ENCODE results near the gene ARSG.

ARSG gene

DNA sequence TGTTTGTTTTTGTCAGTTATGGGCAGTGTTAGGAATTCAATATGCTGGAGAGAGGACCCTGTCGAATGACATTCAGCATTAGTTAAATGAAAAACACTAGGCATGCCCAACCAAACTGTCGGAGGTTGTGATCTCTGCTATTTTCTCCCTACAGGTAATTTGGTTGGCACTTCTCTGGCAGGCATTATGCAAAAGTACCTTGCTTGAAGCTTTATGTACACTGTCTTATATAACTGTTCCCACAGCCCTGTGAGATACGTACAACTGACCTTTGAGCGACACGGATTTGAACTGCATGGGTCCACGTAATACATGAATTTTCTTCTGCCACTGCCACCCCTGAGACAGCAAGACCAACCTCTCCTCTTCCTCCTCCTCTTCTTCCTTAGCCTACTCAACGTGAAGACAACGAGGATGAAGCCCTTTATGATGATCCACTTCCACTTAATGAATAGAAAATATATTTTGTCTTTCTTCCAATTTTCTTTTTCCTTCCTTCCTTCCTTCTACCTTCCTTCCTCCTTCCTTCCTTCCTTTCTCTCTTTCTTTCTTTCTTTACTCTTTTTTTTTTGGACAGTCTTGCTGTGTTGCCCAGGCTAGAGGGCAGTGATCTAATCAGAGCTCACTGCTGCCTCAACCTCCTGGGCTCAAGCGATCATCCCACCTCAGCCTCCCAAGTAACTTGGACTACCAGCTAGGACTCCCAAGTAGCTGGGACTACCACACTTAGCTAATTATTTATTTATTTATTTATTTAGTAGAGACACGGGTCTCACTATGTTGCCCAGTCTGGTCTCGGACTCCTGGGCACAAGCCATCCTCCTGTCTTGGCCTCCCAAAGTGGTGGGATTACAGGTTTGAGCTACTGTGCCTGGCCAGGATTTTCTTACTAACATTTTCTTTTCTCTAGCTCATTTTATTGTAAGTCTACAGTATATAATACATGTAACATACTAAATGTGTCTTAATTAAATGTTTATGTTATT is 88.7 kb downstream of the ARSG start:
- no peak for DNase-seq

DNA sequence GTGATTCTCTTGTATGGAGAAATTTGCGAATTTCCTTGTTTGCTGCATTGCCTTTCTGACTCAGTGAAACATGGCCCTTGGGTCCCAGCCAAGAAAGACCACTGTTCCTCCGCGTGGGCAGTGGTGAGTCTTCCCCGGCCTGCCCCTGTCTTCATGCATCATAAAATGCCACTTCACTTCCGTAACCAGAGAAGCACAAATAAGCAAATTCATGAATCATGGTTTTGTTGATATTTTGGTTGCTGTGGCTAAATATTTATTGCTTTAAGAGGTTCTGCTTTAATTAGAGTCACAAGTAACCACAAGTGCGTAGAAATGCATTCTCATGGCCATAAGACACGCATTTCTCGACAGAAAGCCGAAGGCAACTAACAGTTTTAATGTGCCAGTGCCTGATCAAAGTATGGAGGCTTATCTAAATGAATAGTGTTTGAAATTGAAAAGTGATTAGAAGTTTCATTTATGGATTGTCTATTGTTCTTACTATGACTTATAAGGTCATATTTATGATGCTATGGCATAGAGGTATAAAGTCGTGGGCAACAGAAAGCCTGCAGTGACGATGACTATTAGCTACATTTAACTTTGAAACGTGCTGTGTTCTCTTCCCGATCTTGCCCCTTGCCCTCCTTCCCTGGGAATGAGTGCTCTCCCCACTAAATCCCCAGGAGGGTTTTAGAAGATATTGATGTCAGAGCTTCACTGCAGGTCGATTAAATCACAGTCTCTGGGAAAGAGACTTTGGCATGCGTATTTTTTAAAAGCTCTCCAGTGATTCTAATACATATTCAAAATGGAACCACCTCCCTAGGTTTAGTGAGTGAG is 90.0 kb downstream of the ARSG start:
- DNase-seq = no peak

DNA sequence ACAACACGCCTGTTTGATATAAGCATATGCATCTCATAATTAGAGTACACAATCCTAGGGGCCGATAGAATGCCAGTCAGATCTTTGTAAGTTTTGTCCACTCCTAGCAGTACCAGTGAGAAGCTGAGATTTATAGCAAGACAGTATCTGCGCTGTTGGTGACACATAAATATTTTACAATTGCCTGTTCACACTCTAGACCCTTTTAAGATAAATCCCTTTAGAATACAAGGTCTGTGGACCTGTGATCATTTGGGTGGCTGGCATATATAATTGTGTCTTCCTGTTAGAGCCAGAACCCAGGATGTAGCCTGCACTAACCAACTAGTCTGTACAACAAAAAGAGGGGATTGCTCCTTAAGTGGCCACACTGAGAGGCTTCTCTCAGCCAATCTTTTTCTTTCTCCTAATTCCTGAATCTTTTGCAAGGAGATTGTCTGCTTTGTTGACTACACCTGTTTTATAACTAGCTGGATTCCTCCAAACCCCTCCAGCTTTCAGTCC is 91.3 kb downstream of the ARSG start:
- DNase-seq = no peak

DNA sequence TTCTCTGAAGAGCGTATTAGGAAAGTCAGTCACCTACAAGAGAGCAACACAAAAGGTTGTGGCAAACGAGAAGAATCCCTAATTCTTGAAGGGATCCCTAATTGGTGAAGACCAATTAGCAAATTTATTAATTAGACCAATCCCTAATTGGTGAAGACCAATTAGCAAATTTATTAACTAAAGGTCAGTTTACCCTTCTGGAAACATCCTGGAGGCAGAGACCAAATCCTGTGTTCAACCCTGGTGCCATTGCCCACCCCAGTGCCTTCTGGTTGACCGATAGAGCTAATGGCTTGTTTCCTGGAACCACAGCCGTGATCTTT is 91.8 kb downstream of the ARSG start:
- DNase-seq = no peak

DNA sequence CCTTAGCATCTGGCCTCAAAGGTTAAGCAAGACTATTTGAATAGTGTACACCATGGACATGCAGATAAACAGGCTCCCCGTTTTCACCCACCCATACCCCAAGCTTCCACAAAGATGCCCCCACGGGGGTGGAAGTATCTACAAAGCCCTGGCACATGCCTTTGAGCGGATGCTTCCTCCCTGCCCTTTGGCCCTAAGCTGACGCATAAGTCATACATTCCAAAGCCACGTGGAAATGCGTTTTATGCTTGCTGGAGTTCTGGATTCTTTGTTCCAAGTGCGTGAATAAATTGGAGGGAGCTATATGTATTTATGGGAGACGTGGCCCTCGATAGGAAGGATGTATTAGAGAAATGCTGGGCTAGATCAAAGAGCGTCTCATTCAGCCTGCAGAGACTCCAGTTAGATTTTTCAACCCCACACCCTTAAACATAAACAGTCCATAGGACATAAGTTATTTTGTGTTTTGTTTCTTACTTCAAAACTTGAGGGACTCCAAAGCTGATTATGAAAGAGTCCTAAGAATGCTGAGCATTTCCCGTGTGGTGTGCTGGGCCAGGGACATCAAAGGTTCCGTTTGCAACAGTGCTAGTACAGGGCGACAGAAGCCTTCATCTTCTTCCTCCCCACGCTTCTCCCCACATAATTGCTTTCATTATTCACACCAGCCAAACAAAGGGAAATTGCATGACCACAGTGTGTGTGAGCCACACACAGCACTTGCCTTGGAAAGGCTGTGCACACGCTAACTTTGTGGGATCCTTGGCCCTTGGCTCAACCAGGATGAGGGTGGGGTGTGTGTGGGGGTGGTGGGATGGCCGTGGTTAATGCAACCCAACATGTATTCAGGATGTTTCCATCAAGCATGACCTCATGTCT is 92.4 kb downstream of the ARSG start:
- DNase-seq = peak; percentile 71 to 74

DNA sequence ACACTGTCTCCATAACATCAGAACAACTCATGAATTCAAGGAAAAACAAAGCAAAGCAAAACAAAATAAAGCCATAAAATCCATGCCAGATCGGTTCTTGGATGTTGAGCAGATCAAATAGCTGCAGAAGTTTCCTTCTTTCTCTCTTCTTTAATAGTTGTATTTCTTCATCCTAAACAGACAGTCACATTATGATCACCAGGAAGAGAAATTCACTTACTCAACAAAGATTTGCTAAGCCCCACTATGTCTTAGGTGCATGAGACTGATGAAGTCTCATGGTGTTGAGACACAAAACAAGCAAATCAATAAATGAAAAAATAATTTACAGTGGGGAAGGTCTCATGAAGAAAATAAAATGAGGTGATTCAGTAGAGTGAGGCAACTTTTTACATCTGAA is 93.2 kb downstream of the ARSG start:
- DNase-seq = no peak

DNA sequence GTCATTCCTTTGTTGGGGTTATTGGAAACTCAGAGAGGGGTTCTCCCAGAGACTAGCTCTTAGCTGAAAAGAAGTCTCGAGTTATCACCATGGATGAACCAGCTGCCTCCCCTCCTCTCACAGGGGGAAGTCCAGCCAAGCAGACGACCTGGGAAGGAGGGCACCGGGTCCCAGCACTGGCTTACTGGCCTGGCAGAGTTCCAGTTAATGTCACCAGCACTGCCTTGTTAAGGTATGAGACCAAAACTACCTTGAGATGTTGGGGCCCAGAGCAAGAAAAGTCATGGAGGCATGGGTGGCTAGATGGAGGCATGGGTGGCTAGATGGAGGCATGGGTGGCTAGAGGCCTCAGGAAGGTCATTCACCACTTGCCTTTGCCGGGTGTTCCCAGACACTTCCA is 93.6 kb downstream of the ARSG start:
- DNase-seq = no peak

DNA sequence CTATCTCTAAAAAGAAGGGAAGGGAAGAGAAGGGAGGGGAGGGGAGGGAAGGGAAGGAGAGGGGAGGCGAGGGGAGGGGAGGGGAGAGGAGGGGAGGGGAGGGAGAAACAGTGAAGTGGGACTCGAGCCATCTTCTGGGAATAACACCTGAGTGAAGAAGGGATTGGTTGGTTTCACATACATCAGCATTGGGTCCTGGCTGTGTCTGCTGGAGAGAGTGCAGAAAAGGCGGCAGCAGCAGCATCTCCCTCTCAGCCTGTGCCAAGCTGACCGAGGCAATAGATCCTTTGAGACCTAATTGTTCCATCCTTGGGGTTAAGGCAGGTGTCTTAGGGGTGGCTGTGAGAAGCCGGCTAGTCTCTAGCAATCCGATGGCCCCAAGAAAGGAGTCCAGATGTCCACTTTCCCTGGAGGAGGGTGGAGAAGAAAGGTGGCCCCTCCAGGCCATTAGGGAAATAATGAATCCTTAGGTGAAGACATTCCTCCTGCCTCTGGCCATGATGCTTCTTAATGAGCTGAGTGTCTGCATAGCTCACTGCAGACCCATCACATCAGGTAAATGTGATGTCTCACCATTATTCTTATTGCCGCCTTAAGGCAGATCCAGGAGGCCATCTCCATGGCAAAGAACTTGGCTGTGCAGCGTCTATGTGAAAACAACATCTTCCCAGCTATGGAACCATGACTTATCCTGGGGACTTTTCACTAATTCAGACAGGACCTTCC is 94.4 kb downstream of the ARSG start:
- no peak for DNase-seq

DNA sequence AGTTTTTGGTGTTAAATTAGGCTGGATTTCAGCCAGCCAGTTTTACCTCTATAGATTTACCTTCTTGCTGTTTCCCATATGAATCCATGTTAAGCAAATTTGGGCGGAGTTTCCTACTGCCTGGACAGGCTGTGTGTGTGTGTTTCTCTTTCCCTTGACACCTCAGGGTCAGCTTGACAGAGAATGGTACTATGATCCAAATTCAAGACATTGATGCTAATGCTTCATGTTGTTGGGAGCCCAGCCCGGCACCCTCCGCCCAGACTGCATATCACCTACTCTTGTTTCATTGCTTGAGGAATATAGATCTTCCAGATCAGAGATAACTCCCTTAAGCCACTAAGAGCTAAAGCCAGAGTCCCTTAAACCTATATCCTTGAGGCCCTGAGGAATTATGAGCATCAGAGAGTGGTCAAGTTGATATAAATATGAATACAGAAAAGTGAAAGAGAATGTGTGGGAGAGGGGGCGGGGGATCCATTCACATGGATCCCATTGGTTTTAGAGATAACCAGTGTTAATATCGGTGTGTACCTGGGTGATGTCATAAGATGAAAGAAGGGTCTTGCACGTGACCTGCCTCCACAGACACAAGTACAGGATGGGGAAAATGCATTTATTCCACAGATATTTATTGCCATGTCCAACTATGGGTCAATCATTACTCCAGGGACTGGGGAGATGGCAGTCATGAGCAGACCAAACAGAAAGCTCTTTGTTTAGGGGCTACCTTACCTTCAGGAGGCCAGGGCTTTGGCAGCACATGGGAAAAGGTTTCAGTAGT is 96.3 kb downstream of the ARSG start:
- DNase-seq = no peak

DNA sequence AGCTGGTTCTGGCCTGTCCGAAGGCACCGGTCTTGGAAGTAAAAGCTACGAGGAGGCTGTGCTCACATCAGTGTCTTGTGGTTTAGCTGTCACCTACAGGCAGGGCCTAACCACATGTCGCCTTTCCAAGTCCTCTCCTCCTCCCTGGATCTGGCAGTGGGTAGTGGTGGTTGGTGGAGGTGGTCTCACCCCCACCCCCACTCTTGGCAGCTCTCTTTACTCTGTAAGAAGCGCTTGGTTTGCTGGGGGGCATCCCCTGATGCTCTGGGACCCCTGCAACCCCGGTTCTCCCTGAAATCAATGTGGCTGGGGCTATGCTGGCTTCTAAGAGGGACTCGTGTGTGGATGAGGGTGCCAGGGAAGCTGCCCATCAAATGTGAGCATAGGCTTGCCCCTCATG is 97.7 kb downstream of the ARSG start:
- DNase-seq = no peak

DNA sequence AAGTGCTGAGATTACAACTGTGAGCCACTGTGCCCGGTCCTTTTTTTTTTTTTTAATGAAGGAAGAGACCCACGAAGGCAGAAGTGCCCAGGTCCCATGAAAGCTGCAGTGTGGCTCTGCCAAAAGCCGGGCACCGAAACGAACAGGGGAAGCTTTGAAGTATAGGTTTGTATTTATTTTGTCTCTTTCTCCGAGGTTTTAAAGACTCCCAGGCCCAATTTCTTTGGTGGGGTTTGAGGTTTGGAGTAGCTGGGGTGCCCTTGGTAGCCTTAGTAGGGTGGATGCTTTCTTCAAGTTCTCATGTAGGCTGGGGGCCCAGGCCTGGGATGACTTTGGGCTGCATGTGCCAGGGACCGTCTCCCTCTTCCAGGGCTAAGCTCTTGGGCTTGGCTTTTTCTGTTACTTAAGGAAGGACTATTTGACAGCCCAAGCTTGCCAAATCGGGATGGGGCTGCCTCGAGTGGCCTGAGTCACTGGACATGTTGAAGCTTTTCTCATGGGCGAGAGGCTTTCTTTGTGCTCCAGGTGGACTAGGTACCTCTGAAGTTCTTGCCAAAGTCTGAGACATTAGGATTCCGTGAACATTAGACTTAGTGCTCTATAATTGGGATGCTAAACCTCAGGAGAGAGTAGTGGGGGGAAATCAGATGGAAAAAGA is 99.7 kb downstream of the ARSG start:
- DNase-seq = no peak

DNA sequence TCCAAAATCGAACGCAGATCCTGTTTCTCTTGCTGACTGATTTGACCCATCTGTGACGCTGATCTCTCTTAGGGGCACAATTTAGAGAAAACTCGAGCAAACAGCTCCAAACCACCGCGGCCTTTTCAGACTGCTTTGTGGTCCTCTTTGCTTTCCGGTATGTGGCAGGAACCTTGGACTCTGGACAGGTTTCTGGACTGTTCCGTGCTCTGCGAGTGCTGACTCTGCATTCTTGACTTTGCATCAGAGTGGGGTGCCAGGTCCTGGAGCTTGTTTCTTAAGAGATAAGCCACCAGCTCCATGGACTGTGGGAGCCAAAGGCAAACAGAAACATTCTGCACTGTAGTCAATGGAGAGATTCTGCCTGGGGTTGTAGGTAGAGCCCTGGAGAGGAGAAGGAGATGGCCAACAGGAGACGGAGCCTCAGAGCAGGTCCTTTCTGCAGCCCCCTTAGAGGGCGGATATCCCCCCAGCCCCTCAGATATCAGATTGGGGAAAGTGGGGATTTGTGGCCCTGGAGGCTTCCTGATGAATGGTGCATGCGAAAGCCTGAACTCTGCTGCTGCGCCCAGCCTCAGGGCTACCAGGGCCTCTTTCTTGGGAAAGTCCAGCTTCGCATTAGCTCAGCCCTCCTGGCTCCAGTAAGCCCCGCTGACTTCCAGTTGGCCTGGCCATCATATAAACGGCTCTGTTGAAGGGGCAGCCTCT is 100.4 kb downstream of the ARSG start:
- no peak for DNase-seq

DNA sequence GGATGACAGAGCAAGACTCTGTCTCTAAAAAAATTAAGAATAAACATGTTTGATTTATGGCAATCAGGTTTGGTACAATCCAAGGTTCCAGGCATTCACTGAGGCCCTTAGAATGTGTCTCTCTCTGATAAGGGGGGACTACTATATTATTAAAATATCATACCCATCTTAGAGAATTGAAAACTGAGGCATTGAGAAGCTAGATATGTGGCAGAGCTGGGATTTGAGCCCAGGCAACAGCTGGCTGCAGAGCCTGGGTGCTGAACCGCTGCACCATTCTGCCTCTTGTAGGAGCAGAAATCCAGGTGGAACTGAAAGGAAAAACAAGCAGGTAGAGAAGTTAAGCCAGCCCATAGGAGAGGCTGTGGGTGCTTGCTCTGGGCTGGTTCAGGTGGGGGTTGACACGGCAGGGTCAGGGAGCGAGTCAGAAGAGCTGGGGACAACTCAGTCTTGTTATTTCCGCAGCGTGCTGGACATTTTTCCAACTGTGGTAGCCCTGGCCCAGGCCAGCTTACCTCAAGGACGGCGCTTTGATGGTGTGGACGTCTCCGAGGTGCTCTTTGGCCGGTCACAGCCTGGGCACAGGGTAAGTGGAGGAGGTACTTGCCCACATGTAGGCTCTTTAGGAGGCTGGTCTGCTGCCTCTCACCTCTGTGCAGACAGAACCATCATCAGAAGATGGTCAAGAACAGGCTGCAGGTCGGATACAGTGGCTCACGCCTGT is 103.5 kb downstream of the ARSG start:
- no peak for DNase-seq

DNA sequence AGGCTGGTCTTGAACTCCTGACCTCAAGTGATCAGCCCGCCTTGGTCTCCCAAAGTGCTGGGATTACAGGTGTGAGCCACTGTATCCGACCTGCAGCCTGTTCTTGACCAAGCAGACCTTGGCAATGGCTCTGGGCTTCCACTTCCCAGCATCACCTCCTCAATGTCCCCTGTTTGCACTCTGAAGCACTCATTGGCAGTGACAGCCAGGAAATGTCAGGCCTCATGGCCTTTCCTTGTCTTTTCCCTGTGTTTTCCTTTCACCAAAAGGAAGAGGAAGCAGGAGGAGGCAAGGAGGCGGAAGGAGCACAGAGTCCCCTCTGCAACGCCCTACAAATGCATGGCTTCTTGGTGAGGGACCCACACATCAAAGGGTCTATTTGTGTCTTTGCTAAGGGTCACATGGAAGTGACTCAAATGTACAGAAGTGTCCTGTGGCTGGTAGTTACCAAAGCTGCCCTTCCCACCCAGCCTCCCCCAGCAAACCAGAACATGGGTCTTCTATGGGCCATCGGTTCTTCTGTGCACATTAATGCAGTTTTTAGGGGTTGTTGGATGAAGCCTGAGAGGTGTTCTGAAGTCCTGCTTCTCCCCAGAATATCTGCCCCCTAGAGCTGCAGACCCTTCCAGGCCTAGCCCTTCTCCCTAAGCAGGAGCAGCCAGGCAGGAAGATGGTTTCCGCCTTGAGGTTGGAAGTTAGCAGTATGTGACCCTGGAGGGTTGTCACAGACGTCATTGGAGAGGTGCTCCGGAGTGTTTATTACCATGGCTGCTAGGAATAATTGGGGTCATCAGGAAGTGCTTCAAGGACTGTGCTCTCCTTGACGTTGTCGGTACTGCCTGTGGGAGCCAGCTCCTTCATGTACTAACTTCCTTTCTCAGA is 105.2 kb downstream of the ARSG start:
- no peak for DNase-seq

DNA sequence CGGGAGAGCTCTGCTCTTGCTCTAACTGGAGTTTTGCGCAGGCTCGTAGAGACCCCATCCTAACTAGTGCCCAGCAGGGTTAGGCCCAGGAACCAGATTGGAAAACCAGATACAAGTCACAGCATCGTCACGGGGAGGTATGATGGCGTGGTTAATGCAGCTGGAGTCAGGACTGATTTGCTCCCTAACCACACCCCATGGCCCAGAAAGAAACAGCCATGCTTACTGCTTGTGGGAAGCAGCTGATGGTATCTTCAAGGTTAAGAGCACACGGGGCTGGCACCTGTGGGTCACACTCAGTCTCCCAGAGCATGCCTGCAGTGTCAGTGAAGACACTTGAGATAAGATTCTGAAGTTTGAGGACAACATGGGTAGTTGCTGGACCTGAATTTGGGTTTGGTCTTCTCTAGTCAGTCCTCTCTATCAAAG is 105.8 kb downstream of the ARSG start:
- no peak for DNase-seq

DNA sequence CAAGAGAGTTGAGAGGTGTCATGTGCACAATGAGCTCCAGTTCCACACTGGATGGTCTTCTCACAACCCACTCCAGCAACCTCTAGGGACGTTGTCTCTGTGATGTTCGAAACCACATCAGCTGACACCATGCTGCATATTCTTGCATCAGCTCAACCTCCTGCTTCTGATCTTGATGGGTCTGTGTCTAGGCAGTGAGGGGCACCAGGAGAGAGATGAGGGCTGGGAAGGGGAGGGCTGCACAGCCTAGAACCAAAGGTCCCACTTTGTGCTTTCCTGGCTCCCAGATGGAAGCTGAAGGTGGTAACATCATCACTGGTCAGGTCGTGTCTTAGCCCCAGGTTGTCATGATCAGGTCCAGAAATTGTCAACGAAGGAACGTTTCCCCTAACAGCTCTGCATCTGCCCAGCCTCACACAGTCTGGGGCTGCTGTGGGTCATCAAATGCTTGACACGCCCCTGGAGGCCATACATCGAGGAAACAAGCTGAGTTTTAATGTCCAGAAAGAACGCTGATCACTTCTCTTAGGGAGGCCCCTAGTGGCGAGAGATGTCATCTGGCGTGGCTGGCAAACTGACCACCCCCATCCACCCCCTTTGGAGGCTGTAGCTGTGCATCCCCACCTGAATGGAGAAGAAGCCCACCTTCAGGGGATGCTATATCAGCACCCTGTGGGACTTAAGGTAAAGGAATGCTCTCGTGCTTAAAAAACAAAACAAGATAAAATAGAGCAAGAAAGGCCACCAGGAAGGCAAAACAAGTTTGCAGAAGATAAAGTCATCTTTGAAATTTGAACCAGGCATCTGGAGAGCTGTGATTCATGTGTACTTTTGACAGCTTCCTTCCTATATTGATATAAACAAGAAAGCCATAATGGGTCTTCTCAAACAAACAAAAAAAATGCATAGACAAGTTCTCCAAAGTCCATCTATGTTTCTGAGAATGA is 107.7 kb downstream of the ARSG start:
- peak; percentile 89 to 94 for DNase-seq

Data from AML-193 (cell line).